Left ventricle myocardium superior (tissue), 1 donor: ENCODE results near the gene LRRC75B. TPM values are rescaled to one million over a fixed set of nuclear protein-coding genes. Genes with fewer than 3 reads are reported as not detected.
A peak's percentile ranks its signal among the peaks of the same experiment; 100 is the strongest.
"Not testable (repeated sequence)": the region's sequence is repeated elsewhere in the genome, so short reads cannot be mapped to it uniquely, and the experiment has no call there.

Experiments used
- ATAC-seq: fragments of 200-7000 bp; cut with Tn5 transposase; one replicate; pipeline ENCODE4 v1.9.1; 2020; ENCODE audit warnings: mild to moderate bottlenecking, moderate library complexity
- DNase-seq: peaks from one replicate; pipeline ENCODE4 v3.0.0-alpha.2; 2020
- intact Hi-C: fragments of 100-400 bp; cut with micrococcal nuclease; formaldehyde crosslinking; loops from one replicate; pipeline ENCODE4 v1.11.0; 2022
- total RNA-seq: library from RNA; stranded (reverse); fragmentation: NEBNext Ultra II Directional; extraction: Animal tissue kit (Norgen Biotek cat#: 25700); gene quantifications from one replicate; pipeline ENCODE4 v1.2.1, GENCODE V29; 2021
- donor health status: DM: no; HTN: yes; CAD: no; lungs with severe emphysema.

LRRC75B gene
- total RNA-seq, 1 donor from 2014 or later, result 6.9 TPM

DNA sequence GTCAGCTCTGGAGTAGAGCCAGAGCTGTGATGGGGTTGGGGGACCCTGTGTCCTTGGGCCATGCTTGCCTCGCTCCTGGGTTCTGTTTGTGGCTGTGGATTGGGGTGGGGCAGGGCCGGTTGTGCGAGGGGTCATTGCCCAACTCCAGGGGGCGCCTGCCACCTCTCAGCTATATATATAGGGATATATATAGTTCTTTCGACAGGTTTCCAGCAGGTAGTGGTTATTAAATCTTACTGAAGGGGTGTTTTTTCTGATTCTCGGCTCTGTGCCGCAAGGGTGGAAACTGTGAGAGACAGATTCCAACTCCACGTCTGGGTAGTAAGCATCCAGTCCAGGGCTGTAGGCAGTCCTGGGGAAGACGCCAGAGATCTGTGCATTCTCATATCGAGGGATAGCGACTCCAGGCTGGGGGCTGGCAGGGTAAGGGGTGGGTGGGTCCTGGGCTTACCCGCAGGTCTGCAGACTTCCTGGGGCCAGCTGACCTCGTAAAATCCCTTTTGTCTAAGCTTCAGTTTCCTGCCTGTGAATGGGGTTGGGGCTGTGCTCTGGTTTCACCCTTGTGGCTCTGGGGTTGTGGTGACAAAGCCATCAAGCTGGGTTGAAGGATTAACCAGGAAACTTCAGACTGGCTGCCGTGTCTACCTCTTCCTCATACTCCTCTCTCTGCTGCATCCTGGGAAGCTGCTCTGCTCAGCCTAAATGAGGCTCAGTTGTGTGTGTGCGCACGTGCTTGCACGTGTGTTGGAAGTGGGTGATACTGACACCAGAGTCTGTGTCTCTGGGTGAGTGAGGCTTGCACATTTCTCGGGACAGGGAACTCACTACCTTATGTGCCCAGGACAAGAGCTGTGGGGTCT is 11.1 kb upstream of the LRRC75B start:
- peak; percentile 6 for ATAC-seq
- intact Hi-C loops, DNase-seq: not testable (repeated sequence)

DNA sequence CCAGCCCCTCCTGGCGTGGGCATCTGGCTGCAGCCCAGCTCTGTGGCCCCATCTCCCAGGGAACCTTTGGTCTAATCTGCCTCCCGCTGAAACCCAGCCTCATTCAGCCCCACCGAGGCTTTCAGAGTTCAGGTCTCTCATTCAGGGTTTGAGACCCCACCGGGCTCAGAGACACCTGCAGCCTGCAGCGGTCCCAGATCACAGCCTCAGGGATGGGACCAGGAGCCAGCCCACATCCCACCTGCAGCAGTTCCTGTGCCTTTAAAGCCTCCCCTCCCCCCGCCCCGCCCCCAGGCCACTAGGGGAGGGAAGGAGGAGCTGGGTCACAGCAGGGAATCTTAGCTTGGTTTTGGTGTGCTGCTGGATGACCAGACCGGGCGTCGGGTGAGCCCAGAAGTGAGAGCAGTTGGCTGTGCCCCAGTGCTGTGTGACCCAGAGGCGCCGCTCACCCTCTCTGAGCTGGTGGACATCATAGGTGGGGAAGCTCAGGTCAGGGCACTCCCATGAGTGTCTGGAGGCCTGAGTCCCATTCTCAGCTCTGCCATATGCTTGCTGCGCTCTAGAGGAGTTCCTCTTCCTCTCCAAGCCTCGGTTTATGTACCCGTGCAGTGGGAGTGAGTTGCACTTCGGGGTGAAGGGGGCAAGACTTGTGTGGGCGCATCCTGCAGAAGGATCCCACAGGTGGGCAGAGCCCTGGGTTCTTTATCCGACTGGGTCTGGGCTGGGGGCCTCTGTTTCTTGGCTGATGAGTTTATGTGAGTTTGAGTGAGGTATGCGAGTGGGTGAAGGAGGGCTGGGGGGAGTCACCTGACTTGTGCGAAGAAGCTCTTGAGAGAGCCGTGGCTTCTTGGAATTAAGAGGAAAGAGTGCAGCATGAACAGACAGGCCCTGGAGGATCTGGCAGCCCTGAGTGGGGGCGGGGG is 10.2 kb upstream of the LRRC75B start, which contains the start of gene GGT1:
GGT1 (plus strand) TSS at position 347 of the 923 bp plus-strand sequence. CDS start 7,889 bp downstream, outside the sequence.
- intact Hi-C loops, ATAC-seq, DNase-seq: not testable (repeated sequence)

GRCh38 chr22:24602105-24602749 is 9.4 kb upstream of the LRRC75B start:
- ATAC-seq, result peak; percentile 2
- DNase-seq, intact Hi-C loops: not testable (repeated sequence)

DNA sequence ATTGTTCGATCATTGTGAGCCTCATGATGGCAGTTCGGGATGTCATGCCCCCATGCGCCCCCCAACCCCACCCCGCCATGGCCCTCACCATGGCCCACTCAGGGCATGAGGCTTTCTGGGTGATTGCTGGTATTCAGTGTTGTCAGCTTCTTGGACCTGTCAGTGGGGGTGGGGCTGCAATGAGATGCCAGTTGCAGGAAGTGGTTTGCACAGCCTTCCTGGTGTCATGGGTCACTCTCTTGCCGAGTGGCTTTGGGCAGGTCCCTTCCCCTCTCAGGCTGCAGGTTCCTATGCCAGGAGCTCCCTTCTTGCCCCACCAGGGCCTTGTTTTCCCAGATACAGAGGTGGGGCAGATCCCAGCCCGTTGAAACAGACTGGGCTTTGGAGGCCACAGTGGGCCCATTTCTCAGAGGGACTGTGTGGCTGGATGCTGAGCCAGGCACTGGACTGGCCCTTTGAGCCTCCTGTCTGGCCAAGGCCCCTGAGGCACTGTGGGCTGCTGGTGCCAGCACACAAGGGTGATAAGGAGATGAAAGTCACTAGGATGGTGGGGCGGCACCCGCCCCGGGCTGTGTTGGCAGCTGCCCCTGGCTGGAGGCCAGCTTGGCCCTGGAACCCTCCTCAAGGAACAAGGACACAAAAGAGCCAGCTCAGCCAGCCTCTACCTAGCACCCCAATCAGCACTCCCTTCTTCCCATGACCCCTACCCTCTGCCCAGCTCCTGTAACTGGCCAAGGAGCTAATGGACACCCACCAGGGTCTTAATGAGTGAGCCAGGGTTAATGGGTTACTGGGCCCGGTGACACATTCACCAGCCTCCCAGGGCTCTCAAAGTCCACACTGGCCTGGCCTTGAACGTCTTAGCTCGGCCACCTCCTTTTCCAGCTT is 8.6 kb upstream of the LRRC75B start:
- peak; percentile 87 for DNase-seq
- intact Hi-C loops, result no loop called here
- ATAC-seq, result peak; percentile 91

GRCh38 chr22:24599958-24600715 is 7.3 kb upstream of the LRRC75B start:
- intact Hi-C loops, DNase-seq: not testable (repeated sequence)

DNA sequence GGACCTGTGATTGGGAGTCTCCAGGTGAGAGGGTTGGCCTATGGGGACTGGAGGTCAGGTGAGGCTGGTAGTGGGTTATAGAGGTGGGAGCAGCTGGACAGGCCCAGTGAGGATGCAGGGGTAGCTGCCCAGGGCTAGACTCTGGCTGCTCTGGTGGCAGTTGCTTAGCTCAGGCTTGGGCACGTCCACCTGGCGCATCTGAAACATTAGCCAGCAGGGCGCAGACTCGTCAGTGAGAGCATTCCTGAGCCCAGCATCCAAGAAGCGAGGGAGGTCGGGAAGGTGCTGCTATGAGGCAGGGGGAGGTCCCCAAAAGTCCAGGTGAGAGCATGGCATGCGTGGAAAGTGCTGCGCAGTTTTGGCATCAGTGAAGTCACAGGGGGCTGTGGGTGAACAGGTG is 6.6 kb upstream of the LRRC75B start:
- ATAC-seq (no peak), DNase-seq (no peak)
- intact Hi-C loops, result no loop called here

More at GRCh38 chr22:24599958-24600715, 7.3 kb upstream of the LRRC75B start:
- not testable (repeated sequence) for ATAC-seq

GRCh38 chr22:24597076-24597475 is 4.2 kb upstream of the LRRC75B start:
- intact Hi-C loops, DNase-seq, ATAC-seq: not testable (repeated sequence)

DNA sequence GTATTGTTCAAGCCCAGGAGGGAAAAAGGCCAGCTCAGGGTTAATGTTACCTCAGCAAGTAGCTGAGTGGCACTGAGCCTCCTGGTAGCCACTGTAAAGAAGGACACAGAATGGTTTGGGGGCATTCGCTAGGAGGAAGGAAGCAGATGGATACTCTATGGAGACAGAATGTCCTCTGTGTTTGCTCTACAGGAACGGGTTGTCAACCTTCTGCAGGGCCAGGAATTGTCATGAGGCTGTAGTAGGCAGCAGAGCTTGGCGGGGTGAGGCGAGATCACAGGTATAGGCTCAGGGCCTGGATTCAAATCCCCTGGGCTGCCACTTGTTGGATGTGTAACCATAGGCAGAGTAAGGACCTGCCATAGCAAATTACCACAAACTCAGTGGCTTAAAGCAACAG is 3.0 kb upstream of the LRRC75B start:
- DNase-seq, result no peak
- intact Hi-C loops, result no loop called here
- ATAC-seq, result no peak

DNA sequence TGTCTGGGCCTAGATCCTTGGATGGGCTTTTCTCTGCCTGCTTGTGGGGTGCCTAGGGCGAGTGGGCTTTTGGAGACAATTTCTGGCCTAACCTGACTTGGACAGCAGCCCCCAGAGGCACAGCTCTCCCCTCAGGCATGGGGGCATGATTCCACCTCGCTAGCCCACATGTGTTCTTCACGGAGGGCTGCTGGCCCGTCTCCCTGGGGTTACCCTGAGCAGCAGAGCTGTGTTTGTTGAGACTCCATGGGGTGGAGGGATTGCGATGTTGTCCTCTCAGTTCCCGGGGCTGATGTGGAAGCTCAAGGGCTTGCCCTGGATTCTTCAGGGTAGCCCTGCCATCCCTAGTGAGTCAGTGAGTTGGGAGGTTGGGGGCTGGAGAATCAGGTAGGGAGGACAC is 2.4 kb upstream of the LRRC75B start:
- intact Hi-C loops, result no loop called here
- ATAC-seq (no peak), DNase-seq (no peak)

DNA sequence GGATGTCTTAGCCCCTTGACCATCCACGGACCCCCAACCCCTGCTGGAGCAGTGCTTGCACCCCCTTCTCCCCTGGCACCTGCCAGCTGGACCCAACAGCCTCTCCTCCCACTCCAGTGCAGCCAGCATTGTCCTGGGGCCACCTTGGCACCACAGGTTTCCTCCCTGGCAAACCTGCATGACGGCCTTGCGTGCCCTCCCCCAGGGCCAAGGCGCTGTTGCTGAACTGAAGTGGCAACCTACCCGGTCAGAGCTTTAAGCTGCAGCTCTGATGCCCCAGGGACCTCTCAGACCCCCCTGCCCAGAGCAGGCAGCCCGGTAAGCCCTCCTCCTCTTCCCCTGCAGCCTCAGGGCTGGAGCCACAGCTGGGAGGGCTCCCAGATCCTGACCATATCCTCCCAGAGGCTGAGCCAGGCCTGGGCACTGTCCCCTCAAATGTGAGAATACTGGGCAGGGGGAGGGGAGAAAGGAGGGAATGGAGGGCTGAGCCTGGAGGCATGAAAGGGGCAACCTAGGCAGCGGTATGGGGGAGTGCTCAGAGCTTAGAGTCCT is 1.8 kb upstream of the LRRC75B start:
- intact Hi-C loops, result no loop called here
- ATAC-seq, result no peak
- no peak for DNase-seq

- no peak for ATAC-seq
- no peak for DNase-seq
Measured at GRCh38 chr22:24593836-24594568, 1.1 kb upstream of the LRRC75B start.

GRCh38 chr22:24593559-24593835 is 624 bp upstream of the LRRC75B start:
- ATAC-seq, DNase-seq, intact Hi-C loops: not testable (repeated sequence)

More at GRCh38 chr22:24593836-24594568, 1.1 kb upstream of the LRRC75B start:
- intact Hi-C loops, result no loop called here

DNA sequence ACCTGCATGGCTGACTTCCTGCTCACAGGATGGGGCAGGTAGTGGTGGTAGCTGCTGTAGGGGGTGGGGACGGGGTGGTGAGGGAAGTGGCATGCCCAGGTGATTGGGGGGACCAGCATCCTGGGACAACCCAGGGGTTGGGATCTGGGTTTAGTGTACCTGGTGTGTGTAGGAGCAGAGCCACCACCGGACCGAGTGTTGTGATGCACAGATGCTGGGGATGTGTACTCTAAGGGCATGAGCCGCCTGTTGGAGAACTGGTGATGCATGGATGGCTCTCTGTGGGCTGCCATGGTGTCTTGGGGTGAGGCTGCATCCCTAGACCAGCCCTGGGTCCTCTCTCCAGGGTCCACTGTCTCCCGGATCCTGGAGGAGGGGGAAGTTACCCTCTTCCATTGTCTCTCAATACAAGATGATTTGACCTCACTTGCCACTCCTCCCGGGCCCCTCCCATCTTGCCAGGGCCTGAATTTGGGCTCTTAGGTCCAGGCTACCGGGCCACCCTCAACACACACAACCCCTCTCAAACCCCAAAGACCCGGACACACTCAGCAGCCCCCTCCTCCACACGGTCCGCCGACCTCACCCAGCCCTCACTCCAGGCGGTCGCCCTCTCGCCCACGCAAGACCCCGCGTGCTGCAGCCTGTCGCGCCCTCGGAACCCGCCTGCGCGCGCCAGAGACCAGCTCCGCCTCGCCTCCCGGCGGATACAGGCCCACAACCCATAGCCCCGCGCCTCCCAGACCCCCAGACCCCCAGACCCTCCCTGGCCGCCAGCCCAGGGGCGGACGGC is 619 bp downstream of the LRRC75B start:
- ATAC-seq, result peak; percentile 4
- DNase-seq, result peak; percentile 43
- intact Hi-C loops, result no loop called here

- no peak for DNase-seq
- no peak for ATAC-seq
- intact Hi-C loops, result no loop called here
Measured at GRCh38 chr22:24591286-24591830, 1.5 kb downstream of the LRRC75B start.

- DNase-seq, result no peak
- ATAC-seq, result no peak
- intact Hi-C loops, result no loop called here
Measured at GRCh38 chr22:24590596-24591173, 2.2 kb downstream of the LRRC75B start.
